ENCODE measurements around the gene SLC25A45. TPM values are rescaled to one million over a fixed set of nuclear protein-coding genes. Genes with fewer than 3 reads are reported as not detected.

Gene SLC25A45
- total RNA-seq, 2 experiments from 2014 or later = 12.8 to 14.4 TPM

GRCh38 chr11:65354265-65355012 is 28.0 kb downstream of the SLC25A45 start, which contains the start of gene TIGD3:
TSS of gene TIGD3 (plus strand) at chr11:65354751. CDS start at chr11:65355809, 1,058 bp downstream.
- Mint-ChIP-seq H3K36me3 (ENCODE audit: low read depth) (peaks cover 12% of the 10 kb centered on the region), H3K9me3 (no peaks in the 10 kb centered on the region), H3K27ac (peak within 1 kb of the TSS; percentile 63), H3K4me3 (peak within 1 kb of the TSS; percentile 82), H3K27me3 (no peaks in the 10 kb centered on the region), H3K4me1 (ENCODE audit: low read depth) (peaks cover 13% of the 10 kb centered on the region)
- intact Hi-C loops (cut with micrococcal nuclease) = no loop called here
- no peak for TF ChIP-seq CTCF (IDR thresholded peaks at IDR 0.05)
- DNase-seq (peak; percentile 99), ATAC-seq (peak; percentile 99)
- CTCF ChIA-PET = interaction anchor here (1.0 to 2.0 kb wide), 5 partner anchors 16 to 151 kb away, joined by 4 to 6 read pairs (median 5); partner anchors contain the start of gene DPF2
- POLR2A ChIA-PET = interaction anchor here (1.0 to 3.3 kb wide), 7 partner anchors 16 to 153 kb away, joined by 3 to 20 read pairs (median 4); partner anchors contain the start of genes MALAT1 and SLC25A45

GRCh38 chr11:65353900-65354264 is 28.6 kb downstream of the SLC25A45 start:
- CTCF ChIA-PET = interaction anchor here (1.0 to 1.3 kb wide), 3 partner anchors 16 to 152 kb away, joined by 4 to 5 read pairs (median 4); no protein-coding TSS in a partner anchor
- H3K27ac Mint-ChIP-seq = peak overlapping the region; percentile 3

GRCh38 chr11:65353376-65353775 is 29.1 kb downstream of the SLC25A45 start:
- Mint-ChIP-seq H3K4me3 (peak overlapping the region; percentile 51), H3K27me3 (no peaks in the 10 kb centered on the region), H3K27ac (no peak overlapping the region), H3K36me3 (ENCODE audit: low read depth) (peaks cover 21% of the 10 kb centered on the region), H3K9me3 (no peaks in the 10 kb centered on the region), H3K4me1 (ENCODE audit: low read depth) (peaks cover 13% of the 10 kb centered on the region)
- ChIA-PET POLR2A (interaction anchor here (0.6 to 1.7 kb wide), 7 partner anchors 11 to 171 kb away, joined by 3 to 6 read pairs (median 3); partner anchors contain the start of gene SLC25A45), CTCF (interaction anchor here (1.0 to 1.3 kb wide), 2 partner anchors 15 to 152 kb away, joined by 3 to 4 read pairs; no protein-coding TSS in a partner anchor)
- no peak for ATAC-seq
- intact Hi-C loops (cut with micrococcal nuclease) = no loop called here
- TF ChIP-seq CTCF (IDR thresholded peaks at IDR 0.05) = no peak
- no peak for DNase-seq

More at GRCh38 chr11:65353900-65354264, 28.6 kb downstream of the SLC25A45 start:
- POLR2A ChIA-PET = interaction anchor here (0.6 to 1.5 kb wide), 6 partner anchors 15 to 170 kb away, joined by 3 to 6 read pairs (median 3); partner anchors contain the start of gene SLC25A45
- peaks cover 13% of the 10 kb centered on the region for H3K4me1 Mint-ChIP-seq (ENCODE audit: low read depth)
- H3K4me3 Mint-ChIP-seq = peak overlapping the region; percentile 51
- DNase-seq (no peak), ATAC-seq (no peak)
- H3K27me3 Mint-ChIP-seq = no peaks in the 10 kb centered on the region
- H3K36me3 Mint-ChIP-seq (ENCODE audit: low read depth) = peaks cover 16% of the 10 kb centered on the region
- no peaks in the 10 kb centered on the region for H3K9me3 Mint-ChIP-seq
- no peak for TF ChIP-seq CTCF (IDR thresholded peaks at IDR 0.05)
- intact Hi-C loops (cut with micrococcal nuclease) = no loop called here

GRCh38 chr11:65352783-65353182 is 29.7 kb downstream of the SLC25A45 start:
- CTCF ChIA-PET = interaction anchor here (1.0 to 3.1 kb wide), 3 partner anchors 15 to 65 kb away, joined by 3 to 22 read pairs (median 4); no protein-coding TSS in a partner anchor
- peaks cover 24% of the 10 kb centered on the region for H3K36me3 Mint-ChIP-seq (ENCODE audit: low read depth)
- intact Hi-C loops (cut with micrococcal nuclease) = no loop called here

More at GRCh38 chr11:65352783-65353182, 29.7 kb downstream of the SLC25A45 start:
- Mint-ChIP-seq H3K27ac (no peak overlapping the region), H3K27me3 (no peaks in the 10 kb centered on the region), H3K4me1 (ENCODE audit: low read depth) (peaks cover 13% of the 10 kb centered on the region), H3K9me3 (no peaks in the 10 kb centered on the region), H3K4me3 (no peak overlapping the region)
- ATAC-seq (no peak), DNase-seq (no peak)
- no peak for TF ChIP-seq CTCF (IDR thresholded peaks at IDR 0.05)
- POLR2A ChIA-PET = interaction anchor here (1.4 to 1.7 kb wide), 2 partner anchors 10 to 152 kb away, joined by 3 to 5 read pairs; no protein-coding TSS in a partner anchor
